DND-41 (cell line): Measurements from ENCODE around the gene PRKRIP1.

Experiments used
- ATAC-seq: fragments of 200-7000 bp; cut with Tn5 transposase; 3 replicates; pipeline ENCODE4 v1.9.1; 2021; ENCODE audit warnings: low read depth; ENCODE audit not compliant: insufficient read depth
- DNase-seq: peaks from one replicate; pipeline ENCODE4 v3.0.0-alpha.2; 2020
- H2AFZ ChIP-seq: 2 replicates; pipeline ENCODE4 v1.6.0; 2012; ENCODE audit warnings: low read depth, low read length
- H3K27ac ChIP-seq: 2 replicates; pipeline ENCODE4 v1.5.1; 2012; ENCODE audit warnings: low read length, inconsistent platforms
- H3K27me3 ChIP-seq: fragments of 200-600 bp; sonication (generic); 2 replicates; pipeline ENCODE4 v1.6.0; 2012; ENCODE audit warnings: low read length, mild to moderate bottlenecking, inconsistent platforms; ENCODE audit not compliant: insufficient read depth, poor library complexity
- H3K36me3 ChIP-seq: 2 replicates; pipeline ENCODE4 v1.5.1; 2012; ENCODE audit warnings: low read length, inconsistent platforms; ENCODE audit not compliant: insufficient read depth
- H3K4me1 ChIP-seq: 2 replicates; pipeline ENCODE4 v1.5.1; 2012; ENCODE audit warnings: mild to moderate bottlenecking, low read length; ENCODE audit not compliant: insufficient read depth
- H3K4me2 ChIP-seq: 2 replicates; pipeline ENCODE4 v1.6.0; 2012; ENCODE audit warnings: mild to moderate bottlenecking, moderate library complexity, low read length, inconsistent platforms; ENCODE audit not compliant: insufficient read depth
- H3K4me3 ChIP-seq, 2 experiments: fragments of 200-600 bp in 1 of 2; shearing (Covaris generic) in 1 of 2; 2 replicates each; pipeline ENCODE4 v1.5.1; 2012 to 2016; ENCODE audit warnings: inconsistent platforms in 2 of 2, low read length in 2 of 2, mild to moderate bottlenecking in 2 of 2, low read depth in 1 of 2, moderate library complexity in 1 of 2
- H3K79me2 ChIP-seq: 2 replicates; pipeline ENCODE4 v1.6.0; 2012; ENCODE audit warnings: low read length, inconsistent platforms; ENCODE audit not compliant: insufficient read depth
- H3K9ac ChIP-seq: 2 replicates; pipeline ENCODE4 v1.6.0; 2012; ENCODE audit warnings: low read depth, mild to moderate bottlenecking, inconsistent platforms, low read length, moderate library complexity
- H3K9me3 ChIP-seq: 2 replicates; pipeline ENCODE4 v1.5.1; 2012; ENCODE audit warnings: low read length, moderate library complexity, mild to moderate bottlenecking, inconsistent platforms; ENCODE audit not compliant: insufficient read depth, severe bottlenecking
- H4K20me1 ChIP-seq: 2 replicates; pipeline ENCODE4 v1.6.0; 2012; ENCODE audit warnings: low read length; ENCODE audit not compliant: insufficient read depth
- CTCF ChIP-seq: IDR thresholded peaks from 2 replicates; pipeline ENCODE4 v1.5.1; 2012; ENCODE audit warnings: borderline replicate concordance, low read length, moderate library complexity, mild to moderate bottlenecking; ENCODE audit not compliant: poor library complexity, severe bottlenecking; ENCODE audit errors: extremely low read depth
- EZH2 ChIP-seq: IDR thresholded peaks from 3 replicates; pipeline ENCODE4 v1.6.1; 2012; ENCODE audit warnings: borderline replicate concordance, low read depth, mild to moderate bottlenecking, moderate library complexity, low read length, inconsistent platforms; ENCODE audit not compliant: severe bottlenecking

Gene PRKRIP1

DNA sequence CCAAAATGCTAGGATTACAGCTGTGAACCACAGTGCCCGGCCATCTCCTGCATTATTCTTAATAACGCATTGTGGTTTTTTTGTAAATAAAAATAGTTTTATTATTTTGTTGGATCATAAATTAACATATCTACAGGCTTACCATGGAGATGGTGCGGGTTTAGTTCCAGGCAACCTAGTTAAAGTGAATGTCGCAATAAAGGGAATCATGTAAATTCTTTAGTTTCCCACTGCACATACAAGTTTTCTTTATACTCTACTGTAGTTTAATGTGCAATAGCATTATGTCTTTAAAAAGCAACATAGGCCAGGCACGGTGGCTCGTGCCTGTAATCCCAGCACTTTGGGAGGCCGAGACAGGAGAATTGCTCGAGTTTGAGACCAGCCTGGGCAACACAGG, 2.4 kb downstream of the PRKRIP1 start:
- Histone ChIP-seq H4K20me1 (no peaks in the 10 kb centered on the region; the same call in 1 of the 2 replicates), H3K4me2 (no peak overlapping the region), H3K27me3 (no peaks in the 10 kb centered on the region), H3K4me1 (peaks cover 19% of the 10 kb centered on the region), H3K27ac (no peak overlapping the region), H3K36me3 (peaks cover 51% of the 10 kb centered on the region), H3K9me3 (no peaks in the 10 kb centered on the region), H2AFZ (no peak overlapping the region), H3K4me3 (no peak overlapping the region), H3K9ac (no peak overlapping the region), H3K79me2 (peaks cover 25% of the 10 kb centered on the region)
- DNase-seq (no peak), ATAC-seq (no peak)
- TF ChIP-seq CTCF (no peak), EZH2 (no peak)

DNA sequence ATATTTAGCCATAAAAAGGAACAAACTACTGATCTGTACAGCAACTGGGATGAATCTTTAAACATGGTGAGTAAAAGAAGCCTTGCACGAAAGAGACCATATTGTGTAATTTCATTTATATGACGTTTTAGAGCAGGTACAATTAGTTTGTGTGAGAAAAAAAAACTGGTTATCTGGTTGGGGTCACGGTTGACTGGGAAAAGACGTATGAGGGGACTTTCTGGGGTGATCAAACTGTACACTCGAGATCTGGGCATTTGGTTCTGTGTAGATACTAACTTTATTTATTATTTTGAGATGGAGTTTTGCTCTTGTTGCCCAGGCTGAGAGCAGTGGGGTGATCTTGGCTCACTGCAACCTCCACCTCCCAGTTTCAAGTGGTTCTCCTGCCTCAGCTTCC, 4.2 kb downstream of the PRKRIP1 start:
- H3K27ac ChIP-seq = no peak overlapping the region
- H3K4me3 ChIP-seq = no peak overlapping the region
- H3K9me3 ChIP-seq = no peaks in the 10 kb centered on the region
- peaks cover 25% of the 10 kb centered on the region for H3K79me2 ChIP-seq
- H3K4me2 ChIP-seq = no peak overlapping the region
- no peak overlapping the region for H2AFZ ChIP-seq
- H3K9ac ChIP-seq = no peak overlapping the region
- DNase-seq (no peak), ATAC-seq (no peak)
- peaks cover 8% of the 10 kb centered on the region; the same call in 1 of the 2 replicates for H4K20me1 ChIP-seq
- peaks cover 16% of the 10 kb centered on the region for H3K4me1 ChIP-seq
- TF ChIP-seq CTCF (no peak), EZH2 (no peak)
- H3K36me3 ChIP-seq = peaks cover 68% of the 10 kb centered on the region
- H3K27me3 ChIP-seq = no peaks in the 10 kb centered on the region

GRCh38 chr7:102403563-102403962, 7.4 kb downstream of the PRKRIP1 start:
- Histone ChIP-seq H3K36me3 (peaks cover 94% of the 10 kb centered on the region), H3K27ac (no peak overlapping the region), H2AFZ (no peak overlapping the region), H3K9ac (no peak overlapping the region), H3K4me3 (no peak overlapping the region), H3K9me3 (no peaks in the 10 kb centered on the region), H3K79me2 (peaks cover 7% of the 10 kb centered on the region; the same call in 1 of the 2 replicates), H4K20me1 (peaks cover 8% of the 10 kb centered on the region; the same call in 1 of the 2 replicates), H3K4me2 (no peak overlapping the region), H3K4me1 (no peaks in the 10 kb centered on the region), H3K27me3 (no peaks in the 10 kb centered on the region)
- TF ChIP-seq CTCF (no peak), EZH2 (no peak)
- no peak for ATAC-seq
- DNase-seq = no peak

DNA sequence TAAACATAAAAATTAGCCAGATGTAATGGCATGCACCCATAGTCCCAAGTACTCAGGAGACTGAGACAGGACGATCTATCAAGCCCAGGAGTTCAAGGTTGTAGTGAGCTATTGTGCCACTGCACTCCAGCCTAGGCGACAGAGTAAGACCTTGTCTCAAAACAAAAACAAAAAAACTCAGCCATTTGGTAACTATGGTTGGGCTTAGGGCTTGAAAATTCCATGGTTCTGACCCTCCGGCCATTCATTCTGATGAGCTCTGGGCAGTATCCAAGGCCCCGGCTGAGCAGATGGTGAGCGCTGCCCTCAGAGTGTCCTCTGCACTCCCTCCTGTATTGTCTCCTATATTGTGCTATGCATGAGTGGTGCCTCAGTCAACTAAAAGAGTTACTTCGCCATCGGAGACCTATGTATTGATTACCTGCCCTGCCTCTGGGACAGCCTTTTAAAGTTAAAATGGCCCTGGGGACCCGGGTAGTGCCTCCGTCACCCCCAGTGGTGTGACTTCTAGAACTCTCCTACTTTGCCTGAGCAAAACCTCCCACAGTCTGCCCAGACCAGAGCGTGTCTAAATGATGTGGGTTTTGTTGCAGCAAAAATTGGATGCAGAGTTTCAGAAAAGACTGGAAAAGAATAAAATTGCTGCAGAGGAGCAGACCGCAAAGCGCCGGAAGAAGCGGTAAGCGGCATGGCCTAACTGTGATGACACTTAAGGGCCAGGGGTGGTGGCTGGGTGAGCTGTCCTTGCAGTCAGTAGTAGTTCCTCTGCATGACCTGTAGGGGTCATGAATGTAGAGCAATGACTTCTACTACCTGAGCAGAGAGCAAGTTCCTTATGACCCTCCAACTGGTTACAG, 8.1 kb downstream of the PRKRIP1 start:
- no peak overlapping the region for H3K27ac ChIP-seq
- peak; percentile 97 for ATAC-seq

More for the DNA sequence above, 8.1 kb downstream of the PRKRIP1 start:
- TF ChIP-seq EZH2 (no peak), CTCF (peak; percentile 79)
- Histone ChIP-seq H3K36me3 (peaks cover 94% of the 10 kb centered on the region), H3K79me2 (peaks cover 3% of the 10 kb centered on the region; the same call in 1 of the 2 replicates), H3K4me1 (no peaks in the 10 kb centered on the region), H2AFZ (no peak overlapping the region), H3K27me3 (no peaks in the 10 kb centered on the region), H3K4me3 (no peak overlapping the region), H3K4me2 (no peak overlapping the region), H3K9ac (no peak overlapping the region), H4K20me1 (peaks cover 8% of the 10 kb centered on the region; the same call in 1 of the 2 replicates), H3K9me3 (no peaks in the 10 kb centered on the region)
- peak; percentile 36 for DNase-seq
